HG03342 (cell line): ENCODE measurements around the gene SOCS3.

Experiments used
- ATAC-seq: cut with Tn5 transposase; IDR thresholded peaks from one replicate; pipeline ENCODE4 v1.9.1; 2021; ENCODE audit warnings: mild to moderate bottlenecking, moderate library complexity; ENCODE audit not compliant: unreplicated experiment

SOCS3 gene

GRCh38 chr17:78368854-78369495 lies 9.1 kb upstream of the SOCS3 start:
- ATAC-seq = no peak

GRCh38 chr17:78368348-78368747 lies 8.5 kb upstream of the SOCS3 start:
- no peak for ATAC-seq

GRCh38 chr17:78367193-78367592 lies 7.3 kb upstream of the SOCS3 start:
- ATAC-seq = no peak

GRCh38 chr17:78366109-78366848 lies 6.4 kb upstream of the SOCS3 start:
- ATAC-seq = no peak

GRCh38 chr17:78365561-78366108 lies 5.8 kb upstream of the SOCS3 start:
- ATAC-seq = no peak

- no peak for ATAC-seq
Measured at GRCh38 chr17:78364436-78365281, 4.8 kb upstream of the SOCS3 start.

- ATAC-seq = no peak
Measured at GRCh38 chr17:78362671-78363070, 2.8 kb upstream of the SOCS3 start.

GRCh38 chr17:78362232-78362631 lies 2.4 kb upstream of the SOCS3 start:
- ATAC-seq = no peak

- no peak for ATAC-seq
Measured at GRCh38 chr17:78361225-78361701, 1.4 kb upstream of the SOCS3 start.

GRCh38 chr17:78360371-78361224 lies 721 bp upstream of the SOCS3 start:
- no peak for ATAC-seq

- no peak for ATAC-seq
Measured at GRCh38 chr17:78359321-78359996, 418 bp downstream of the SOCS3 start.

- ATAC-seq = no peak
Measured at GRCh38 chr17:78358538-78359320, 1.1 kb downstream of the SOCS3 start.

GRCh38 chr17:78357672-78358537 lies 2.0 kb downstream of the SOCS3 start:
- ATAC-seq = no peak

- ATAC-seq = no peak
Measured at GRCh38 chr17:78357177-78357586, 2.7 kb downstream of the SOCS3 start.

- ATAC-seq = peak; percentile 65
Measured at GRCh38 chr17:78356101-78356713, 3.7 kb downstream of the SOCS3 start.

GRCh38 chr17:78355701-78356100 lies 4.2 kb downstream of the SOCS3 start:
- no peak for ATAC-seq

- ATAC-seq = no peak
Measured at GRCh38 chr17:78355045-78355641, 4.7 kb downstream of the SOCS3 start.
